ENCODE data around the gene ANKRD12.
A peak's percentile ranks its signal among the peaks of the same experiment; 100 is the strongest.

ANKRD12 gene

GRCh38 chr18:9113468-9114149, 23.0 kb upstream of the ANKRD12 start:
- Histone ChIP-seq H3K27ac (ENCODE audit: low read depth, low read length, poor library complexity, severe bottlenecking) (peak overlapping the region; percentile 21), H3K27me3 (ENCODE audit: insufficient read depth, low read length) (no peaks in the 10 kb centered on the region), H3K4me3 (ENCODE audit: low read depth, low read length, poor library complexity, severe bottlenecking) (no peak overlapping the region), H3K9me3 (ENCODE audit: low read length) (no peaks in the 10 kb centered on the region), H3K4me1 (ENCODE audit: insufficient read depth, low read length, severe bottlenecking) (peaks cover 68% of the 10 kb centered on the region), H3K9ac (ENCODE audit: low read length) (no peak overlapping the region), H4K20me1 (ENCODE audit: insufficient read depth, low read length) (no peaks in the 10 kb centered on the region), H3F3A (ENCODE audit: insufficient read depth, low read length) (no peaks in the 10 kb centered on the region), H2AFZ (ENCODE audit: low read length) (no peak overlapping the region), H3K79me2 (ENCODE audit: insufficient read depth, low read length) (peaks cover 100% of the 10 kb centered on the region), H3K36me3 (ENCODE audit: insufficient read depth, low read length) (peaks cover 62% of the 10 kb centered on the region), H3K4me2 (ENCODE audit: low read length) (peak overlapping the region; percentile 6; the same call in 1 of the 2 replicates), H3K9me2 (ENCODE audit: low read depth, low read length) (no peaks in the 10 kb centered on the region)
- no peak for TF ChIP-seq CTCF (IDR thresholded peaks at IDR 0.05; ENCODE audit: low read length)
- no peak for TF ChIP-seq EZH2 (IDR thresholded peaks at IDR 0.05; ENCODE audit: borderline replicate concordance, low read length)

GRCh38 chr18:9115984-9116383, 20.6 kb upstream of the ANKRD12 start:
- peaks cover 65% of the 10 kb centered on the region for H3K36me3 ChIP-seq (ENCODE audit: insufficient read depth, low read length)
- no peaks in the 10 kb centered on the region for H3K9me2 ChIP-seq (ENCODE audit: low read depth, low read length)
- H2AFZ ChIP-seq (ENCODE audit: low read length) = no peak overlapping the region
- H3F3A ChIP-seq (ENCODE audit: insufficient read depth, low read length) = no peaks in the 10 kb centered on the region
- TF ChIP-seq CTCF (IDR thresholded peaks at IDR 0.05; ENCODE audit: low read length) = no peak
- no peak for TF ChIP-seq EZH2 (IDR thresholded peaks at IDR 0.05; ENCODE audit: borderline replicate concordance, low read length)
- no peaks in the 10 kb centered on the region for H3K27me3 ChIP-seq (ENCODE audit: insufficient read depth, low read length)
- peaks cover 71% of the 10 kb centered on the region for H3K4me1 ChIP-seq (ENCODE audit: insufficient read depth, low read length, severe bottlenecking)
- peak overlapping the region; percentile 28 for H3K4me3 ChIP-seq (ENCODE audit: low read depth, low read length, poor library complexity, severe bottlenecking)
- peaks cover 96% of the 10 kb centered on the region for H3K79me2 ChIP-seq (ENCODE audit: insufficient read depth, low read length)
- no peak overlapping the region for H3K9ac ChIP-seq (ENCODE audit: low read length)
- no peaks in the 10 kb centered on the region for H3K9me3 ChIP-seq (ENCODE audit: low read length)
- peak overlapping the region; percentile 49 for H3K4me2 ChIP-seq (ENCODE audit: low read length)
- H4K20me1 ChIP-seq (ENCODE audit: insufficient read depth, low read length) = no peaks in the 10 kb centered on the region
- peak overlapping the region; percentile 44 for H3K27ac ChIP-seq (ENCODE audit: low read depth, low read length, poor library complexity, severe bottlenecking)

DNA sequence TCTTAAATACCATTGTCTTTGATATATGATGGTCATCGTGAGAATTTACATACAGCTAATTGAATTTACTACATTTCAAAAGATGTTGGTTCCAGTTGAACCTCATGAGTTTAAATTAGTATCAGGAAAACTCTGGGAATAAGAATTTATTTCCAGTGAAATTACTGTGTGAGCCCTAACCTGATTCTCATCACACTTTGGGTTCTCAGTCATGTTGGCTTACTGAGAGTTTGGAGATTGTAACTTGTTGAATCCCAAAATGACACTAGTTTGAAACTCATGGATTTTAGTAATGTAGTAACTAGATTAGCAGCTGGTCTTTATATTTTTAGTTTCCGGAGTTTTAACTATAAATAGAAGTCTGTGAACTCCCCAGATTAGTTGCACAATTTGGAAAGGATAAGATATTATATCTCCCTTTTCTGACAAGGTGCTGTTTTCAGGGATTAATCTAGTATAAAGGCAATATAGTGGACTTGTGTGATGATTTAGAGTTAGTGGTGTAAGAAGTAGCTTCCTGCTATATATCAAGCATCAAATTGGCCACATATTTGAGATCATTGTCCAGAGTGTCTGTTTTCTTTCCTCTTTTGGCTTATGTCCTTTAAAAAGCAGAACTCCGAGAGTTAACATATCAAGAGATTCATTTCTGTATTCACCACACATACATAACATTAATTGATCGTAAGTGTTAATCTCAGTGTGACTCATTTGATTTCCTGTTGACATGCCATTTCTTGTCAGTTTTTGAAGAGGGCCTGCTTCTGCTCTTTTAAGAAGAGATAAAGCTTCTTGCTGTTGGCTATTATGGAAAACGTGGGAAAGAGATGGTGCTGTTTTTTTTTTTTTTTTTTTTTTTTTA, 18.4 kb upstream of the ANKRD12 start:
- peaks cover 73% of the 10 kb centered on the region for H3K79me2 ChIP-seq (ENCODE audit: insufficient read depth, low read length)
- H3K4me1 ChIP-seq (ENCODE audit: insufficient read depth, low read length, severe bottlenecking) = peaks cover 67% of the 10 kb centered on the region
- no peaks in the 10 kb centered on the region for H3K27me3 ChIP-seq (ENCODE audit: insufficient read depth, low read length)
- 0 out of 2 replicates have a peak, but pooled peaks cover 5% of the 10 kb centered on the region for H3F3A ChIP-seq (ENCODE audit: insufficient read depth, low read length)
- peak overlapping the region; percentile 1; the same call in 1 of the 2 replicates for H3K9ac ChIP-seq (ENCODE audit: low read length)
- H4K20me1 ChIP-seq (ENCODE audit: insufficient read depth, low read length) = no peaks in the 10 kb centered on the region
- peaks cover 64% of the 10 kb centered on the region for H3K36me3 ChIP-seq (ENCODE audit: insufficient read depth, low read length)
- H2AFZ ChIP-seq (ENCODE audit: low read length) = no peak overlapping the region
- H3K9me3 ChIP-seq (ENCODE audit: low read length) = no peaks in the 10 kb centered on the region
- peak overlapping the region; percentile 5; the same call in 1 of the 2 replicates for H3K4me2 ChIP-seq (ENCODE audit: low read length)
- H3K9me2 ChIP-seq (ENCODE audit: low read depth, low read length) = no peaks in the 10 kb centered on the region
- peak overlapping the region; percentile 44 for H3K27ac ChIP-seq (ENCODE audit: low read depth, low read length, poor library complexity, severe bottlenecking)
- no peak overlapping the region for H3K4me3 ChIP-seq (ENCODE audit: low read depth, low read length, poor library complexity, severe bottlenecking)
- TF ChIP-seq EZH2 (IDR thresholded peaks at IDR 0.05; ENCODE audit: borderline replicate concordance, low read length) (no peak), CTCF (IDR thresholded peaks at IDR 0.05; ENCODE audit: low read length) (no peak)

Data from OCI-LY1 (cell line).